Measurements from ENCODE around the gene BCAS3. TPM values are rescaled to one million over a fixed set of nuclear protein-coding genes. Genes with fewer than 3 reads are reported as not detected.
A peak's percentile ranks its signal among the peaks of the same experiment; 100 is the strongest.

The BCAS3 gene
- total RNA-seq, 4 donors from 2014 or later, result 18.7 to 37.8 (median 24.9) TPM

DNA sequence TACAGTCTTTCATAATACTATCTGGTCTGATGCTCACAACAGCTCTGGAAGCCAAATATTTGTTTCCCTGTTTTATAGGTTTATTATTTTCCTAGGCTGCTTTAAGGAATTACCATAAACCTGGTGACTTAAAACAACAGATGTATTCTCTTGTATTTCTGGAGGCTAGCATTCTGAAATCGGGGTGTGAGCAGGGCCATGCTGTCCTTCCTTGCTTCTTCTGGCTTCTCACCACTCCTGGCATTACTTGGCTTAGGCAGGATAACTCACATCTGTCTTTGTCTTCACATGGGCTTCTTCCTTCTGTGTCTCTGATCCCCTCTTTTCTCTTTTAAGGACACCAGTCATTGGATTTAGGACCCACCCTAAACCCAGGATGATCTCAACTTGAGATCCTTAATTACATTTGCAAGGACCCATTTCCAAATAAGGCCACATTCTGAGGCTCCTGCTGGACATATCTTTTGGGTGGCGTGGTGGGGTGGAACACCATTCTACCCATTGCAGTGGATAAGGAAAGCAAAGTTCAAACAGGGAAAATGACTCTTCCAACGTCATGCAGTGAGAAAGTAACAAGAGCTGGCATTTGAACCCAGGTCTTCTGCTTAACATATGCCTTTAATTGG lies 682.8 kb downstream of the BCAS3 start:
- ATAC-seq (ENCODE audit: low FRiP score) (no peak), DNase-seq (ENCODE audit: low spot score) (no peak)
- TF ChIP-seq, protein P1, sequence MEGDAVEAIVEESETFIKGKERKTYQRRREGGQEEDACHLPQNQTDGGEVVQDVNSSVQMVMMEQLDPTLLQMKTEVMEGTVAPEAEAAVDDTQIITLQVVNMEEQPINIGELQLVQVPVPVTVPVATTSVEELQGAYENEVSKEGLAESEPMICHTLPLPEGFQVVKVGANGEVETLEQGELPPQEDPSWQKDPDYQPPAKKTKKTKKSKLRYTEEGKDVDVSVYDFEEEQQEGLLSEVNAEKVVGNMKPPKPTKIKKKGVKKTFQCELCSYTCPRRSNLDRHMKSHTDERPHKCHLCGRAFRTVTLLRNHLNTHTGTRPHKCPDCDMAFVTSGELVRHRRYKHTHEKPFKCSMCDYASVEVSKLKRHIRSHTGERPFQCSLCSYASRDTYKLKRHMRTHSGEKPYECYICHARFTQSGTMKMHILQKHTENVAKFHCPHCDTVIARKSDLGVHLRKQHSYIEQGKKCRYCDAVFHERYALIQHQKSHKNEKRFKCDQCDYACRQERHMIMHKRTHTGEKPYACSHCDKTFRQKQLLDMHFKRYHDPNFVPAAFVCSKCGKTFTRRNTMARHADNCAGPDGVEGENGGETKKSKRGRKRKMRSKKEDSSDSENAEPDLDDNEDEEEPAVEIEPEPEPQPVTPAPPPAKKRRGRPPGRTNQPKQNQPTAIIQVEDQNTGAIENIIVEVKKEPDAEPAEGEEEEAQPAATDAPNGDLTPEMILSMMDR (IDR thresholded peaks at IDR 0.05), result no peak

GRCh38 chr17:61361084-61361483 lies 683.4 kb downstream of the BCAS3 start:
- peak; percentile 69 for ATAC-seq (ENCODE audit: low FRiP score)
- no peak for DNase-seq (ENCODE audit: low spot score)
- TF ChIP-seq, protein P1 (IDR thresholded peaks at IDR 0.05), result no peak

DNA sequence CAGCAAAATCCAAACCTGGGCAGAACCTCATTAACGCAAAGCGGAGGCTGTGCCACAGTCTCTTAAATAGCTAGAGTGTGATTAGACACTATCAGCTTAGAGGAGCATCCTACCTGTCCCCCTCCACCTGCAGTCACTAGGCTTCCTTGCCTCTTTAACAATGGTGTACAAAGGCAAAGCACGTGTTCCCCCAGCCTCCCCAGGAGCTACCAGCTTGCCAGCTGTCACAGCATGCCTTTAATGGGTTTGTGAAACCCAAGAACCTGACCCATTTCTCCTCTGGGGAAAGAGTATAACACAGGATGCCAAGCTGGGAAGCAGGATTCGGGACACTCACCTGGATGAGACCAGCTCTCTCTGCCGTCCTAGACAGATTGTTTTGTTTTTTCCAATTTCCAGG lies 684.7 kb downstream of the BCAS3 start:
- TF ChIP-seq, protein P1 (IDR thresholded peaks at IDR 0.05), result no peak
- ATAC-seq (ENCODE audit: low FRiP score) (no peak), DNase-seq (ENCODE audit: low spot score) (no peak)

- no peak for DNase-seq (ENCODE audit: low spot score)
- ATAC-seq (ENCODE audit: low FRiP score), result no peak
- TF ChIP-seq, protein P1 (IDR thresholded peaks at IDR 0.05), result no peak
These were observed 685.4 kb downstream of the BCAS3 start for GRCh38 chr17:61362852-61363600.

GRCh38 chr17:61363601-61364462 lies 686.2 kb downstream of the BCAS3 start:
- ATAC-seq (ENCODE audit: low FRiP score) (no peak), DNase-seq (ENCODE audit: low spot score) (no peak)
- TF ChIP-seq, protein P1 (IDR thresholded peaks at IDR 0.05), result no peak

DNA sequence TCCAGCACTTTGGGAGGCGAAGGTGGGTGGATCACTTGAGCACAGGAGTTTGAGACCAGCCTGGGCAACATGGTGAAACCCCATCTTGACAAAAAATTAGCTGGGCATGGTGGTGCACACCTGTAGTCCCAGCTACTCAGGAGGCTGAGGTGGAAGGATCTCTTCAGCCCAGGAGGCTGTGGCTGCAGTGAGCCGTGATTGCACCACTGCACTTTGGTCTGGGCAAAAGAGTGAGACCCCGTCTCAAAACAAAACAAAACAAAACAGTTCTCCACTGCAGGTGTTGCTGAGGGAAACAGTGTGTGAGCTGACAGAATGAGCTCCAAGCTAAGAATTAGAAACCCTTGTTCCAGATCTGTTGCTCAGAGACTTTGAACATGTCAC lies 686.8 kb downstream of the BCAS3 start:
- DNase-seq (ENCODE audit: low spot score) (no peak), ATAC-seq (ENCODE audit: low FRiP score) (no peak)
- TF ChIP-seq, protein P1 (IDR thresholded peaks at IDR 0.05), result no peak
